DOHH2 (cell line): ENCODE results near the gene MPHOSPH10.
"Not testable (repeated sequence)": the region's sequence is repeated elsewhere in the genome, so short reads cannot be mapped to it uniquely, and the experiment has no call there.

Experiments
- H3F3A ChIP-seq: fragments of 200-600 bp; sonication (generic), shearing (Covaris generic); 2 replicates; pipeline ENCODE4 v1.6.0; 2016; ENCODE audit warnings: antibody characterized with exemption, mild to moderate bottlenecking; ENCODE audit not compliant: control insufficient read depth, insufficient read depth
- H3K27ac ChIP-seq: fragments of 200-600 bp; sonication (generic); 2 replicates; pipeline ENCODE4 v1.5.1; 2014; ENCODE audit warnings: low read depth, mild to moderate bottlenecking, low read length, moderate library complexity
- H3K27me3 ChIP-seq: fragments of 200-600 bp; sonication (generic); 2 replicates; pipeline ENCODE4 v1.6.1; 2014; ENCODE audit warnings: mild to moderate bottlenecking, low read length, mixed read lengths; ENCODE audit not compliant: control insufficient read depth
- H3K36me3 ChIP-seq: fragments of 200-600 bp; sonication (generic); 2 replicates; pipeline ENCODE4 v1.6.1; 2014; ENCODE audit warnings: mild to moderate bottlenecking, low read length, moderate library complexity, mixed read lengths; ENCODE audit not compliant: control insufficient read depth
- H3K4me1 ChIP-seq: fragments of 200-600 bp; sonication (generic); 2 replicates; pipeline ENCODE4 v1.6.1; 2014; ENCODE audit warnings: mild to moderate bottlenecking, low read length, mixed read lengths; ENCODE audit not compliant: control insufficient read depth
- H3K4me2 ChIP-seq: fragments of 200-600 bp; sonication (generic); 2 replicates; pipeline ENCODE4 v1.6.0; 2014; ENCODE audit warnings: mild to moderate bottlenecking, low read length, moderate library complexity
- H3K4me3 ChIP-seq: fragments of 200-600 bp; sonication (generic); 2 replicates; pipeline ENCODE4 v1.5.1; 2014; ENCODE audit warnings: mild to moderate bottlenecking, low read length, mixed read lengths
- H3K79me2 ChIP-seq: fragments of 200-600 bp; sonication (generic); 2 replicates; pipeline ENCODE4 v1.6.1; 2014; ENCODE audit warnings: mild to moderate bottlenecking, low read length, mixed read lengths; ENCODE audit not compliant: control insufficient read depth
- H3K9me2 ChIP-seq: fragments of 200-600 bp; sonication (generic); replicated peaks from 2 replicates; pipeline ENCODE4 v1.6.1; 2014; ENCODE audit warnings: mild to moderate bottlenecking, low read length, mixed read lengths; ENCODE audit not compliant: control insufficient read depth
- H3K9me3 ChIP-seq: fragments of 200-600 bp; sonication (generic); 2 replicates; pipeline ENCODE4 v1.6.1; 2014; ENCODE audit warnings: antibody characterized with exemption, low read length, mixed read lengths; ENCODE audit not compliant: control insufficient read depth, insufficient read depth
- H4K20me1 ChIP-seq: fragments of 200-600 bp; sonication (generic); 2 replicates; pipeline ENCODE4 v1.6.0; 2014; ENCODE audit warnings: low read depth, mild to moderate bottlenecking, antibody characterized with exemption, low read length, moderate library complexity; ENCODE audit not compliant: control insufficient read depth, insufficient read depth
- CTCF ChIP-seq: fragments of 200-600 bp; sonication (generic); IDR thresholded peaks from one replicate; pipeline ENCODE4 v1.5.1; 2014; ENCODE audit warnings: antibody characterized with exemption, mild to moderate bottlenecking, low read depth, low read length; ENCODE audit not compliant: poor library complexity, severe bottlenecking
- EZH2phosphoT487 ChIP-seq: fragments of 200-600 bp; sonication (generic); IDR thresholded peaks from 2 replicates; pipeline ENCODE4 v1.6.1; 2017; ENCODE audit warnings: borderline replicate concordance, mild to moderate bottlenecking, antibody characterized with exemption, low read length, moderate library complexity, mixed read lengths

MPHOSPH10 gene

GRCh38 chr2:71091808-71092207 lies 38.6 kb upstream of the MPHOSPH10 start:
- not testable (repeated sequence) for H3K27ac ChIP-seq, H3F3A ChIP-seq, H3K9me2 ChIP-seq, H3K79me2 ChIP-seq, H3K36me3 ChIP-seq, H3K9me3 ChIP-seq, H3K27me3 ChIP-seq, H3K4me3 ChIP-seq, H3K4me2 ChIP-seq, H3K4me1 ChIP-seq, H4K20me1 ChIP-seq

GRCh38 chr2:71092491-71093260 lies 37.8 kb upstream of the MPHOSPH10 start:
- H3F3A ChIP-seq, H3K27me3 ChIP-seq, H3K9me3 ChIP-seq, H3K79me2 ChIP-seq, H3K4me3 ChIP-seq, H3K9me2 ChIP-seq, H3K27ac ChIP-seq, H4K20me1 ChIP-seq, H3K4me2 ChIP-seq, H3K36me3 ChIP-seq, H3K4me1 ChIP-seq: not testable (repeated sequence)

- Histone ChIP-seq H3K4me1 (0 out of 2 replicates have a peak, but pooled peaks cover 5% of the 10 kb centered on the region), H3K9me2 (no peaks in the 10 kb centered on the region), H3K9me3 (no peaks in the 10 kb centered on the region), H3F3A (no peaks in the 10 kb centered on the region), H3K27me3 (no peaks in the 10 kb centered on the region; the same call in 1 of the 2 replicates), H3K27ac (no peak overlapping the region), H3K79me2 (no peaks in the 10 kb centered on the region), H3K4me2 (no peak overlapping the region), H4K20me1 (no peaks in the 10 kb centered on the region), H3K4me3 (no peak overlapping the region), H3K36me3 (no peaks in the 10 kb centered on the region)
- no peak for TF ChIP-seq EZH2phosphoT487
- TF ChIP-seq CTCF = peak; percentile 74
Measured at GRCh38 chr2:71100195-71100964, 30.1 kb upstream of the MPHOSPH10 start.

- Histone ChIP-seq H3K4me2 (no peak overlapping the region), H3K27me3 (no peaks in the 10 kb centered on the region; the same call in 1 of the 2 replicates), H3K9me2 (no peaks in the 10 kb centered on the region), H3K36me3 (no peaks in the 10 kb centered on the region), H4K20me1 (no peaks in the 10 kb centered on the region), H3K79me2 (no peaks in the 10 kb centered on the region), H3K4me3 (no peak overlapping the region), H3K4me1 (0 out of 2 replicates have a peak, but pooled peaks cover 5% of the 10 kb centered on the region), H3K27ac (no peak overlapping the region), H3K9me3 (no peaks in the 10 kb centered on the region), H3F3A (no peaks in the 10 kb centered on the region)
- no peak for TF ChIP-seq CTCF
- no peak for TF ChIP-seq EZH2phosphoT487
Measured at GRCh38 chr2:71101656-71102055, 28.8 kb upstream of the MPHOSPH10 start.
